GM10248 (cell line): ENCODE data around the gene ARL6IP4.

Experiments
- CTCF ChIA-PET: fragments of 300-600 bp; sonication (Branson Sonifier 250); formaldehyde crosslinking; extraction: SDS; loops from one replicate; lab custom pipeline; 2021; ENCODE audit warnings: antibody characterized with exemption; lab: Yijun Ruan, JAX
- POLR2A ChIA-PET: fragments of 350-650 bp; sonication (Branson Sonifier 250); formaldehyde crosslinking; extraction: SDS; loops from one replicate; lab custom pipeline; 2020; ENCODE audit warnings: antibody characterized with exemption; lab: Yijun Ruan, JAX
- DNase-seq: peaks from one replicate; pipeline ENCODE4 v3.0.0; 2012; ENCODE audit errors: extremely low spot score
- TF ChIP-seq, protein P1 (sequence below): IDR thresholded peaks from 2 replicates; pipeline ENCODE4 v1.5.1; 2012; ENCODE audit warnings: mild to moderate bottlenecking, low read depth; ENCODE audit errors: extremely low read depth, missing control alignments, control extremely low read depth

The ARL6IP4 gene

GRCh38 chr12:122985338-122986257, 5.1 kb downstream of the ARL6IP4 start:
- DNase-seq, result no peak
- CTCF ChIA-PET, result no interaction called here
- TF ChIP-seq, protein P1, sequence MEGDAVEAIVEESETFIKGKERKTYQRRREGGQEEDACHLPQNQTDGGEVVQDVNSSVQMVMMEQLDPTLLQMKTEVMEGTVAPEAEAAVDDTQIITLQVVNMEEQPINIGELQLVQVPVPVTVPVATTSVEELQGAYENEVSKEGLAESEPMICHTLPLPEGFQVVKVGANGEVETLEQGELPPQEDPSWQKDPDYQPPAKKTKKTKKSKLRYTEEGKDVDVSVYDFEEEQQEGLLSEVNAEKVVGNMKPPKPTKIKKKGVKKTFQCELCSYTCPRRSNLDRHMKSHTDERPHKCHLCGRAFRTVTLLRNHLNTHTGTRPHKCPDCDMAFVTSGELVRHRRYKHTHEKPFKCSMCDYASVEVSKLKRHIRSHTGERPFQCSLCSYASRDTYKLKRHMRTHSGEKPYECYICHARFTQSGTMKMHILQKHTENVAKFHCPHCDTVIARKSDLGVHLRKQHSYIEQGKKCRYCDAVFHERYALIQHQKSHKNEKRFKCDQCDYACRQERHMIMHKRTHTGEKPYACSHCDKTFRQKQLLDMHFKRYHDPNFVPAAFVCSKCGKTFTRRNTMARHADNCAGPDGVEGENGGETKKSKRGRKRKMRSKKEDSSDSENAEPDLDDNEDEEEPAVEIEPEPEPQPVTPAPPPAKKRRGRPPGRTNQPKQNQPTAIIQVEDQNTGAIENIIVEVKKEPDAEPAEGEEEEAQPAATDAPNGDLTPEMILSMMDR, result no peak
- POLR2A ChIA-PET, result no interaction called here

DNA sequence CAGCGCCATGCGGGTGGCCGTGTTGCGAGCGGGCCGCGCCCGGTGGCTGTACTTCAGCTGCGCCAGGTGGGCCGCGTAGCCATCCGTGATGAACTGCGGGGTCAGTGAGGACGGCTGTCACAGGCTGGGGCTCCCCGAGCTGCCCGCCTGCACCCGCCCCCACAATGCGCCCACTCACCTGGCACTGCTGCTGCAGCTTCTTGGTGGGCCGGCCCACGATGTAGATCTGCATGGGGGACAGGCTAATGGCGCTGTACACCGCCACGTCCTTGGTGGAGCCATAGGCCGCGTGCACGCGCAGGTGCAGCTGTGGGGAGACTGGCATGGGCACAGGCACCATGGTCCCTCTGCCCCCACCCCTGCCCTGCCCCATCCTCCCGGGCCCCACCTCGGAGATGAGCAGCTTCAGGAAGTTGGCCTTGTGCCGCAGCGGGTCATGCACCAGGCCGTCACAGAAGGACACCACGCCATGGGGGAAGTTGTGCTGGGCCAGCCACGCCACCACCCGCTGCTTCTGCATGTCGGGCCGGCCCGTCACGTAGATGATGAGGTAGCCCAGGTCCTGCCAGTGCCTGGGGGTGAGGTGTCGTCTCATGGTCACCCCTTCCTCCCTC, 5.9 kb downstream of the ARL6IP4 start:
- ChIA-PET CTCF (interaction anchor here (1.4 kb wide), 1 partner anchor 12 kb away, joined by 3 read pairs; no protein-coding TSS in a partner anchor), POLR2A (no interaction called here)
- no peak for DNase-seq
- TF ChIP-seq, protein P1, result no peak

DNA sequence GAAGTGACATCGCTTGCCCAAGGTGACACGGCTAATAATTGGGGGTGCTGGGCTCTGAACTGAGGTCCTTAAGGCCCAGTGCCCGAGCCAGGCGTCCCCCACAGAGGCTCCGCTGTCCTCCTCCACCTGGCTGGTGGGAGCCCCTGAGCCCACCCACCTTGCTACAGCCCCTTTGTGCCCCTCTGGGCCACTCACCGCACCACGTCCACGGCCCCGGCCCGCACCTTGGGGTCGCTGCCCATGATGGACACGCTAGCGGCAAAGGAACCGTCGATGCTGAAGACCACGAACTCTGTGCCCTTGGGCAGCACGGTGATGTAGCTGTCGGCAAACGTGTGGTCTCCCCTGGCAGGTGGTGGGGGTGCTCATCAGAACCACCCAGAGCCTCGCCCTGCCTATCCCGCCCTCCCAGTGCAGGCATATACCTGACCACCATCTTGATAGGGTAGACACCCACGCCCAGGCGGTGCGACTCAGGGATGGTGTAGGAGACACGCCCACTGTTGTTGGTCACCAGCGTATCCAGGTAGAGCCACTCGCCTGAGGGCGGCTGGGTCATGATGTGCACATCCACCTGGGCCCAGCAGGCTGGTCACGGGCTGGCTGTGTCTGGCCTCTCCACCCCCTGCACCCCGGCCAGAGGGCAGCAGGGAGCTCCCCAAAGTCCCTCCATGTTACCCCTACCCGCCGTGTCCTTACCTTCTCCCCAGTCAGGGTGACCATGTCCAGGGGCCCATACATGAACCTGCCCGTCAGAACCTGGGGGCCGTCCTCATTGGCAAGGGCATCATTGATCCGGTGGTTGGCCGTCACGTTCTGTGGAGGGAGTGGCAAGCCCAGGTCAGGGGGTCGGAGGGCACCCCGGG, 6.8 kb downstream of the ARL6IP4 start:
- CTCF ChIA-PET, result interaction anchor here (1.4 kb wide), 1 partner anchor 11 kb away, joined by 3 read pairs; no protein-coding TSS in a partner anchor
- no peak for DNase-seq
- TF ChIP-seq, protein P1, result no peak
- POLR2A ChIA-PET, result no interaction called here

GRCh38 chr12:122988036-122988435, 7.6 kb downstream of the ARL6IP4 start:
- POLR2A ChIA-PET, result no interaction called here
- TF ChIP-seq, protein P1, result no peak
- CTCF ChIA-PET, result interaction anchor here (1.4 kb wide), 1 partner anchor 10 kb away, joined by 3 read pairs; no protein-coding TSS in a partner anchor
- no peak for DNase-seq

DNA sequence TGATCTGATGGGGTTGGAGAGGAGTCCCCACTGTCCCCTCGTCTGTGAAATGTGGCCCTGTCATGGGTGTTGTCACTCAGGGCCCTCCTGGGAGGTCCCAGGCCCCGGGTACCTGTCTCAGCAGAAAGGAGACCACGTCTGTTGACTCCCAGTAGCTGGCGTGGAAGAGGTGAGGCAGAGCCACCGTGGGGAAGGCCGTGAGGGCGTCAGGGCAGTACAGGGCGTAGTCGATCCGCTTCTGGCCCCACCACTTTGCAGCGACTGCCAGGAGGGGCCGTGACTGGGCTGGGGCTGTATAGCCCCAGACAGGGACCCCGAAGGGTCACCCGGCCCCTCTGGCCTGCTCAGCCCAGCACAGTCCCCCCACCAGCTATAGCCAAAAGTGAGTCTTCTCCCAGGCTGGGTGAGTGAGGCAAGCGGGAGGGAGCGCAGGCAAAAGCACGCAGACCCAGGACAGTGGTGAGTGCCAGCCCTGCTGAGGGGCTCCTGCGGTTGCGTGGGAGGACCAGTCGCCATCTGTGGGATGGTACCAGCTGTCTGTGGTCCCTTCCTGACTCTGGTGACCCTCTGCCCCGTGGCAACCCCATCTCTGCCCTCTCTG, 8.2 kb downstream of the ARL6IP4 start:
- no peak for DNase-seq
- TF ChIP-seq, protein P1, result no peak
- ChIA-PET POLR2A (no interaction called here), CTCF (no interaction called here)

- TF ChIP-seq, protein P1, result no peak
- POLR2A ChIA-PET, result no interaction called here
- DNase-seq, result no peak
- CTCF ChIA-PET, result interaction anchor here (1.0 to 1.6 kb wide), 4 partner anchors 9 to 249 kb away, joined by 3 to 6 read pairs (median 4); no protein-coding TSS in a partner anchor
Measured at GRCh38 chr12:122989225-122989839, 8.9 kb downstream of the ARL6IP4 start.
